Coronary artery (tissue), 2 donors: ENCODE measurements around the gene CHTF18.

Source experiments
- DNase-seq: peaks from one replicate; pipeline ENCODE4 v3.0.0-alpha.2; 2017; ENCODE audit warnings: low spot score
- H3K27ac ChIP-seq, 2 donors: fragments of 200-600 bp; sonication (generic); one replicate each; pipeline ENCODE4 v1.5.1; 2016 to 2019
- H3K4me3 ChIP-seq: fragments of 200-600 bp; sonication (generic); 2 replicates; pipeline ENCODE4 v1.5.1; 2016; ENCODE audit warnings: mild to moderate bottlenecking, moderate library complexity
- TF ChIP-seq, protein P1 (sequence below): fragments of 200-600 bp; sonication (generic); IDR thresholded peaks from one replicate; pipeline ENCODE4 v1.5.1; 2019; ENCODE audit warnings: antibody characterized with exemption

The CHTF18 gene

DNA sequence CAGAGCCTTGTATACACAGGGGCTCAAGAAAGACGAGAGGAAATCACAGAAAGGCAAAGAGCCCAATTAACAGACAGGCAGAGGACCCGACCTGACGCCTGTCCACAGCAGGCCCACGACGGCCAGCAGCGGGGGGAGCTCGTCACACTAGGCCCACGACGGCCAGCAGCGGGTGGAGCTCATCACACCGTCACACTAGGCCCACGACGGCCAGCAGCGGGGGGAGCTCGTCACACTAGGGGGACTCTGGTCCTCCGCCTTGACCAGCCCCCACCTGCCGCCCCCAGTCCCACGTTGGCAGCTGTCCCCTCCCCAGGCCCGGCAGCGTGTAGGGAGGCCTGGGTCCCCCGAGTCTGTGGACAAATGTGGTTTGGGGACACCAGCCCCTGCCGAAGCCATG is 35.8 kb downstream of the CHTF18 start:
- DNase-seq, result no peak
- no peak overlapping the region for H3K27ac ChIP-seq
- H3K4me3 ChIP-seq, result no peak overlapping the region
- TF ChIP-seq, protein P1, sequence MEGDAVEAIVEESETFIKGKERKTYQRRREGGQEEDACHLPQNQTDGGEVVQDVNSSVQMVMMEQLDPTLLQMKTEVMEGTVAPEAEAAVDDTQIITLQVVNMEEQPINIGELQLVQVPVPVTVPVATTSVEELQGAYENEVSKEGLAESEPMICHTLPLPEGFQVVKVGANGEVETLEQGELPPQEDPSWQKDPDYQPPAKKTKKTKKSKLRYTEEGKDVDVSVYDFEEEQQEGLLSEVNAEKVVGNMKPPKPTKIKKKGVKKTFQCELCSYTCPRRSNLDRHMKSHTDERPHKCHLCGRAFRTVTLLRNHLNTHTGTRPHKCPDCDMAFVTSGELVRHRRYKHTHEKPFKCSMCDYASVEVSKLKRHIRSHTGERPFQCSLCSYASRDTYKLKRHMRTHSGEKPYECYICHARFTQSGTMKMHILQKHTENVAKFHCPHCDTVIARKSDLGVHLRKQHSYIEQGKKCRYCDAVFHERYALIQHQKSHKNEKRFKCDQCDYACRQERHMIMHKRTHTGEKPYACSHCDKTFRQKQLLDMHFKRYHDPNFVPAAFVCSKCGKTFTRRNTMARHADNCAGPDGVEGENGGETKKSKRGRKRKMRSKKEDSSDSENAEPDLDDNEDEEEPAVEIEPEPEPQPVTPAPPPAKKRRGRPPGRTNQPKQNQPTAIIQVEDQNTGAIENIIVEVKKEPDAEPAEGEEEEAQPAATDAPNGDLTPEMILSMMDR, result no peak

DNA sequence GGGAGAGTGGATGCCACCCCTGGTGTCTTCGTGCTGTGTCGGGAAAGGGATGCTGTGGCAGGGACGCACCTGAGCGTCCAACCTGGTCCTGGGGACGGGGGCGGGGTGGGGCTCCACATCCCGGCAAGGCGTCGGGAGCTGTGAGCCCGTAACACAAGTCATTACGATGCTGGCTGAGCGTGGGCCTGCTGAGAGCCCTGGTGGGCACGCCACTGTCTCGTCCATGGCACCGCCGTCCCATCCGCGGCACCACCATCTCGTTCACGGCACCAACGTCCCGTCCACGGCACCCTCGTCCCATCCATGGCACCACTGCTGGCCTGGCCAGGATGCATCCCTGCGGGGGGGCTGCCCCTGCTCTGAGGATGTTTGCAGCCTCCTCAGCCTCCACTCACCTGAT is 36.2 kb downstream of the CHTF18 start:
- no peak for DNase-seq
- TF ChIP-seq, protein P1, result no peak
- Histone ChIP-seq H3K27ac (no peak overlapping the region), H3K4me3 (no peak overlapping the region)

DNA sequence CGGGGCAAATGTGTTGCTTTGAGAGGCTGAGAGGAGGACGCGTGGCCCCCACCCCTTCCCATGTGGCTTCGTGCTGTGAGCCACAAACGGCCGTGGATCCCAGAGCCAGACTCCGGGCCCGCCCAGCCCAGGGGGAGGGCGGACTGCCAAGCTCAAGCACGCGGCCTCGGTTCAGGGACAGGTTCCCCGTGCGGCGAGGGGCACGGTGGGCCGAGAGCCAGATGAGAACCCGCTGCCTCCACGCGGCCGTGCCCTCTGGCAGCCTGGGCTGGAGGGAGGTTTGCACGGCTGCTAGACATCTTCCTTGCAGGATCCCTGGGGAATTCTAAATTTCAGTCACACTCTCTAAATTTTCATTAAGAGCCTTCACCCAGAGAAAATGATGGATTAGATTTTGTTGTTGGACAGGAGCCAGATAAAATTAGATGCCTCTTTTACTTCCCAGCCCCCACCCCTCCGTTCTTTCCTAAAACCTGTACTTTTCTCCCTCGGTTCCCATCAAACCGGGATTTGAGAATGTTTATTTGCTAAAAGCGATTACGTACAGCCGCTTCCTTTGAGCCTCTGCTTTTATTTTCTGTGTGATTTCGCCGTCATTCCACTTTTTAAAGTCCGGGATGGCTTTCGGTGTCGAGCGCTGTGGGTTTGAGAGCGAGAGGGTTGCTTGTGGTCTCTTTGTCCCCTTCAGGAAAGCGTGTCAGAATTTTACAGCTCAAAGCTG is 37.1 kb downstream of the CHTF18 start:
- DNase-seq, result no peak
- Histone ChIP-seq H3K27ac (no peak overlapping the region), H3K4me3 (no peak overlapping the region)
- TF ChIP-seq, protein P1, result no peak

DNA sequence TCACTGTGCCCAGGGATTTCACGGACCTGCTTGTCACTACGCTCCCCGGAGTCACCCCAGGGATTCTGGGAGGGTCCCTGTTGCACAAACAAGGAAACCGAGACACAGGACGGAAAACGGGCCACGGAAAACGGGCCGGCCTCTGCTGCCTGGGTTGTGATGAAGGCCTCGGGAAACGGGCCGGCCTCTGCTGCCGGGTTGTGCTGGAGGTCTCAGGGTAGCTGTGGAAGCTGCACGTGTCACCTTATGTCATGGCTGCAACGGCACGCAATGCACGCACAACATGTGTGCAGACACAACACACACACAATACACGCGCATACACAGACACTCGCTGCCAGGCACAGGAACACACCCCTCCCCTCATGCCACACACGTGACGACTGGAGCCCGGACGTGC is 39.1 kb downstream of the CHTF18 start:
- Histone ChIP-seq H3K27ac (no peak overlapping the region), H3K4me3 (no peak overlapping the region)
- TF ChIP-seq, protein P1, result no peak
- DNase-seq, result no peak

DNA sequence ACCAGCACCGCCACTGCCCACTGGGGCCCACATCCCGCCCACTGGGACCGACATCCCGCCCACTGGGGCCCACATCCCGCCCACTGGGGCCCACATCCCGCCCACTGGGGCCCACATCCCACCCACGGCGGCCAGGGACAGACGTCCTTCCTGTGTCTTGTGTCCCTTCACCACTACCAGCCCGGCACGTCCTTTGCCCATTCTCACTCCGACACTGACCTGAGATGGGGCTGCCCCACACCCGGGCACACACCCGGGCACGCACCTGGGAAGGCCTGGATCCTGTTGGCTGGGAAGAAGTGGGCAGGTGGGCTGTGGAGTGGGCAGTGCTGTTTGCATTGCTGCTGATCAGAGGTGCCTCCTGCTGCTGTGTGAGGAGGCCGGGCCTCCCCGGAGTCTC is 40.5 kb downstream of the CHTF18 start:
- TF ChIP-seq, protein P1, result no peak
- no peak for DNase-seq
- no peak overlapping the region for H3K27ac ChIP-seq
- H3K4me3 ChIP-seq, result no peak overlapping the region

DNA sequence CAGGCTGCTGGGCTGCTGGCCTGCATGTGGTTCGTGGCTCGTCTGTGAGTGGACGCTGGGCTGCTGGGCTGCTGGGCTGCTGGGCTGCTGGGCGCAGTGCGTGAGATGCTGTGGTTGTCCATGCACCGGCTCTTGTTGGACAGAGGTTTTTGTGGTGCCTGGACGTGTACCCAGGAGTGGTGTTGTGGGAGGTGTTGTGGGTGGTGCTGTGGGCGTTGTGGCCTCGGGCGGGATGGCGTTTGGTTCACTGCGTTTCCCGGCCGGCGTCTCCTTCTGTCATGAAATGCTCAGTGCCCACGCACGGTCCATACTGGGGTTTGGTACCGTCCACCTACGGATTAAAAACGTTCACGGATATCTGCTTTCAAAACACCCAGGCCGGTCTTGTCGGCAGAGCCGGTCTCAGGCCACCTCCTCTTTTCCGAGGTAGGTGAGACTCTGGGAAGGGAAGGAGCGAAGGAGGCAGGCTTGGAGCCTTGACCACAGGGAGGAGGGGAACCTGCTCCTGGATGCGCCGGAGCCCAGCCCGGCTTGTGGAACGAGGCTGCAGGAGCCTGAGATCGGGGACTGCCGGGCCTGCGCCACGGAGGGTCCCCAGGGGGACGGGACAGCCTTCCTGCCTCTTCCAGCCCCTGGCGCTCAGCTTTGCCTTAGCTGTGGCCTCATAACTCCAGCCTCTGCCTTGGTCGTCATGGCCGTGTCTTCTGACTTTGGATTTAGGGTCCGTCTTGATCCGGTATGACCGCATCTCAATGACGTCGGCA is 41.9 kb downstream of the CHTF18 start:
- TF ChIP-seq, protein P1, result no peak
- no peak for DNase-seq
- Histone ChIP-seq H3K4me3 (no peak overlapping the region), H3K27ac (no peak overlapping the region)
